ENCODE measurements around the gene SOS1.

DNA sequence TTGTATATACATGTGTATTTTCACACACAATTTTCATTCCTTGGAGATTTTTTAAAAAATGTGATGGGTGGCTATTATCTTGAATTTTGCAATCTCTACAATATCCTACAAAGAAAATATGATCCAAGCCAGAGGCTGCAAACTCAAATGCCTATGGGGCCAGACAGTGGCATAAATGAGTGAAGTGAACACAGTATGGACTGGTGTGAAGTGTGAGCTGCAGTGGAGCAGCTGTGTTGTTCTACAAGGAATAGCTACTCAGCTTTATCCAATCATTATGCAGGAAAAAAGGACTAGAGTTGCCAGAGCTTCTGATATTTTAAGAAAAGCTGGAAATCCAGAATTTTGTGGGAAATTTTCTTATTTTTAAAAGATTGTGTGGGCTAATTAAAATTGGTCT, 169.1 kb downstream of the SOS1 start:
- TF ChIP-seq, protein P1, sequence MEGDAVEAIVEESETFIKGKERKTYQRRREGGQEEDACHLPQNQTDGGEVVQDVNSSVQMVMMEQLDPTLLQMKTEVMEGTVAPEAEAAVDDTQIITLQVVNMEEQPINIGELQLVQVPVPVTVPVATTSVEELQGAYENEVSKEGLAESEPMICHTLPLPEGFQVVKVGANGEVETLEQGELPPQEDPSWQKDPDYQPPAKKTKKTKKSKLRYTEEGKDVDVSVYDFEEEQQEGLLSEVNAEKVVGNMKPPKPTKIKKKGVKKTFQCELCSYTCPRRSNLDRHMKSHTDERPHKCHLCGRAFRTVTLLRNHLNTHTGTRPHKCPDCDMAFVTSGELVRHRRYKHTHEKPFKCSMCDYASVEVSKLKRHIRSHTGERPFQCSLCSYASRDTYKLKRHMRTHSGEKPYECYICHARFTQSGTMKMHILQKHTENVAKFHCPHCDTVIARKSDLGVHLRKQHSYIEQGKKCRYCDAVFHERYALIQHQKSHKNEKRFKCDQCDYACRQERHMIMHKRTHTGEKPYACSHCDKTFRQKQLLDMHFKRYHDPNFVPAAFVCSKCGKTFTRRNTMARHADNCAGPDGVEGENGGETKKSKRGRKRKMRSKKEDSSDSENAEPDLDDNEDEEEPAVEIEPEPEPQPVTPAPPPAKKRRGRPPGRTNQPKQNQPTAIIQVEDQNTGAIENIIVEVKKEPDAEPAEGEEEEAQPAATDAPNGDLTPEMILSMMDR (IDR thresholded peaks at IDR 0.05; ENCODE audit: low read depth, low read length), result no peak
- TF ChIP-seq POLR2A (IDR thresholded peaks at IDR 0.05; ENCODE audit: extremely low read depth, insufficient read length) (no peak), MYC (IDR thresholded peaks at IDR 0.05; ENCODE audit: low read depth, low read length) (no peak)
- TF ChIP-seq, protein P2, sequence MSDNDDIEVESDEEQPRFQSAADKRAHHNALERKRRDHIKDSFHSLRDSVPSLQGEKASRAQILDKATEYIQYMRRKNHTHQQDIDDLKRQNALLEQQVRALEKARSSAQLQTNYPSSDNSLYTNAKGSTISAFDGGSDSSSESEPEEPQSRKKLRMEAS (IDR thresholded peaks at IDR 0.05; ENCODE audit: low read depth, low read length), result no peak
